ENCODE data around the gene C2orf76. TPM values are rescaled to one million over a fixed set of nuclear protein-coding genes. Genes with fewer than 3 reads are reported as not detected.
A peak's percentile ranks its signal among the peaks of the same experiment; 100 is the strongest.

Gene C2orf76
- total RNA-seq, 1 experiment from 2014 or later: 5.7 TPM

DNA sequence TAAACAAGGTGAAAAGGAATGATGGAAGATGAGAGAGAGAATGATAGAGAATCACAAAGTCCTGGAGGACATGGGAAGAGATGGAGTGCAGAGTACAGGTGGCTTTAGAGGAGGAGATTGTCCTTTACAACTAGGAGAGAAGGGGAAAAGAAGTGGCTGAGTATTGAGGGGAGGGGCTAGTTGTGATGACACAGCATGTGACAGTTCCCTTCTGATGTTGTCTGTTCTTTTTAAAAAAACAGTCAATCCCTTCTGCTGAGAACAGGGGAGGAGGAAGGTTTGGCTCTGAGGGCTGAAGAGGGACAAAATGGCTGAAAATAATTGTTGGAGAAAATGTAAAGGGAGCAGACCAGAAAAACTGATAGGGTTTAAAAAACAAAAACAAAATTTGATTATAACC, 99.0 kb downstream of the C2orf76 start:
- Mint-ChIP-seq H3K27ac (no peak overlapping the region; a peak in 1 of 7 replicates), H3K36me3 (ENCODE audit: insufficient read depth in 1 of 3, low read depth in 3 of 3) (peaks cover 0 to 9% (median 4%) of the 10 kb centered on the region in 3 experiments; a peak in 5 of 7 replicates), H3K9me3 (peaks cover 1 to 3% of the 10 kb centered on the region in 2 experiments; a peak in 2 of 5 replicates), H3K4me3 (no peak overlapping the region), H3K4me1 (peaks cover 23 to 26% of the 10 kb centered on the region in 2 experiments), H3K27me3 (ENCODE audit: low read depth) (no peaks in the 10 kb centered on the region)
- H3K27me3 ChIP-seq (ENCODE audit: insufficient read depth, low read length): no peaks in the 10 kb centered on the region
- H3K9me3 ChIP-seq (ENCODE audit: control insufficient read depth, low read depth, low read length): no peaks in the 10 kb centered on the region
- H3K79me1 ChIP-seq (ENCODE audit: insufficient read depth, low read depth, low read length, poor library complexity, severe bottlenecking): no peaks in the 10 kb centered on the region
- H3K23ac ChIP-seq (ENCODE audit: insufficient read length, low read depth, low read length): no peak overlapping the region
- no peak overlapping the region for H2BK5ac ChIP-seq (ENCODE audit: insufficient read length, low read length)
- no peak overlapping the region for H3K14ac ChIP-seq (ENCODE audit: insufficient read depth, low read length)
- H3K56ac ChIP-seq (ENCODE audit: insufficient read length, low read depth, low read length): no peak overlapping the region
- H2BK15ac ChIP-seq (ENCODE audit: low read depth, low read length): no peak overlapping the region
- no peak overlapping the region for H3T11ph ChIP-seq (ENCODE audit: low read length)
- no peaks in the 10 kb centered on the region; the same call in 1 of the 2 replicates for H3K4me1 ChIP-seq (ENCODE audit: insufficient read depth, low read length)
- H4K20me1 ChIP-seq (ENCODE audit: control insufficient read depth, insufficient read depth, insufficient read length): no peaks in the 10 kb centered on the region
- TF ChIP-seq CTCF (conservative IDR thresholded peaks at IDR 0.05): no peak
- H3K9ac ChIP-seq (ENCODE audit: extremely low read depth, insufficient read length, low read length): no peak overlapping the region
- no peak overlapping the region for H3K27ac ChIP-seq (ENCODE audit: insufficient read length, low read depth, low read length)
- DNase-seq: peak; percentile 18
- no peak overlapping the region for H3K4me2 ChIP-seq (ENCODE audit: insufficient read depth, insufficient read length, low read length)
- no peak overlapping the region for H4K5ac ChIP-seq (ENCODE audit: insufficient read length, low read depth, low read length)
- H2AK5ac ChIP-seq (ENCODE audit: insufficient read length, low read length): no peak overlapping the region
- H3K23me2 ChIP-seq (ENCODE audit: insufficient read length, low read depth, low read length, poor library complexity, severe bottlenecking): no peaks in the 10 kb centered on the region
- no peak overlapping the region for H2BK20ac ChIP-seq (ENCODE audit: low read depth, low read length, poor library complexity, severe bottlenecking)
- no peak overlapping the region for H3K18ac ChIP-seq (ENCODE audit: insufficient read length, low read depth, low read length)
- no peak overlapping the region for H3K4ac ChIP-seq (ENCODE audit: low read depth, low read length)
- H4K8ac ChIP-seq (replicated peaks; ENCODE audit: insufficient read length, low read depth, low read length): no peak overlapping the region
- H2BK12ac ChIP-seq (ENCODE audit: insufficient read length, low read depth, low read length): no peak overlapping the region
- H4K91ac ChIP-seq (ENCODE audit: insufficient read length, low read depth, low read length): no peak overlapping the region
- H3K79me2 ChIP-seq (ENCODE audit: insufficient read depth, low read length): no peaks in the 10 kb centered on the region
- H2AFZ ChIP-seq (ENCODE audit: low read length): no peak overlapping the region
- no peak overlapping the region for H2BK120ac ChIP-seq (ENCODE audit: low read depth, low read length, poor library complexity, severe bottlenecking)

All from H9 (cell line).